Activated CD4-positive, alpha-beta T cell treated with anti-CD3 and anti-CD28 coated beads, Interleukin-2, amount 10 ng/mL, durations not matched to agents 24 days and 14 days (primary cell): Measurements from ENCODE around the gene IFNL1. TPM values are rescaled to one million over a fixed set of nuclear protein-coding genes. Genes with fewer than 3 reads are reported as not detected.

Experiments used
- DNase-seq: peaks from one replicate; pipeline ENCODE4 v3.0.0; 2022
- H3K27ac Mint-ChIP-seq: one replicate; pipeline ENCODE4 v1.8.0; 2022; ENCODE audit warnings: mild to moderate bottlenecking, mixed read lengths
- H3K27me3 Mint-ChIP-seq: one replicate; pipeline ENCODE4 v1.8.0; 2022; ENCODE audit warnings: mixed read lengths
- H3K36me3 Mint-ChIP-seq: one replicate; pipeline ENCODE4 v1.8.0; 2022; ENCODE audit warnings: low read depth, mild to moderate bottlenecking, mixed read lengths
- H3K4me1 Mint-ChIP-seq: one replicate; pipeline ENCODE4 v1.8.0; 2021; ENCODE audit warnings: mixed read lengths
- H3K4me3 Mint-ChIP-seq: one replicate; pipeline ENCODE4 v1.8.0; 2022; ENCODE audit warnings: mild to moderate bottlenecking, moderate library complexity, mixed read lengths
- H3K9me3 Mint-ChIP-seq: one replicate; pipeline ENCODE4 v1.8.0; 2021; ENCODE audit warnings: mixed read lengths
- intact Hi-C: fragments of 100-400 bp; cut with micrococcal nuclease; formaldehyde crosslinking; loops from one replicate; pipeline ENCODE4 v1.15.1; 2023
- total RNA-seq: library from RNA; stranded (reverse); gene quantifications from 2 replicates; pipeline ENCODE4 v1.2.3, GENCODE V29; 2022

IFNL1 gene
- total RNA-seq, 1 donor from 2014 or later: not detected

GRCh38 chr19:39341129-39341718 lies 45.0 kb downstream of the IFNL1 start:
- intact Hi-C loops: loop anchor here (2.0 to 5.0 kb wide), 2 partner anchors 72 to 106 kb away; partner anchors contain the start of genes PLEKHG2 and SUPT5H

GRCh38 chr19:39341719-39342604 lies 45.8 kb downstream of the IFNL1 start, which contains the start of gene SAMD4B:
TSS of gene SAMD4B (plus strand) at chr19:39342421. CDS start at chr19:39356894, 14,473 bp downstream.
- Mint-ChIP-seq H3K4me1 (peaks cover 68% of the 10 kb centered on the region), H3K27me3 (no peaks in the 10 kb centered on the region), H3K4me3 (peak within 1 kb of the TSS; percentile 91), H3K9me3 (no peaks in the 10 kb centered on the region), H3K36me3 (peaks cover 19% of the 10 kb centered on the region), H3K27ac (peak within 1 kb of the TSS; percentile 90)
- intact Hi-C loops: loop anchor here (1.0 to 5.0 kb wide), 3 partner anchors 49 to 105 kb away; partner anchors contain the start of genes MED29, PAF1, PLEKHG2 and SUPT5H
- peak; percentile 100 for DNase-seq

More at GRCh38 chr19:39341129-39341718, 45.0 kb downstream of the IFNL1 start:
- Mint-ChIP-seq H3K27ac (peak overlapping the region; percentile 90), H3K27me3 (no peaks in the 10 kb centered on the region), H3K4me1 (peaks cover 66% of the 10 kb centered on the region), H3K36me3 (peaks cover 19% of the 10 kb centered on the region), H3K4me3 (peak overlapping the region; percentile 91), H3K9me3 (no peaks in the 10 kb centered on the region)
- no peak for DNase-seq

GRCh38 chr19:39342647-39343305 lies 46.6 kb downstream of the IFNL1 start:
- peak; percentile 69 for DNase-seq
- intact Hi-C loops: loop anchor here (1.0 to 5.0 kb wide), 2 partner anchors 49 to 105 kb away; partner anchors contain the start of genes MED29, PAF1 and SUPT5H
- peaks cover 23% of the 10 kb centered on the region for H3K36me3 Mint-ChIP-seq

GRCh38 chr19:39345956-39346355 lies 49.7 kb downstream of the IFNL1 start:
- intact Hi-C loops: no loop called here
- H3K27ac Mint-ChIP-seq: no peak overlapping the region

More at GRCh38 chr19:39342647-39343305, 46.6 kb downstream of the IFNL1 start:
- Mint-ChIP-seq H3K27ac (peak overlapping the region; percentile 84), H3K27me3 (no peaks in the 10 kb centered on the region), H3K9me3 (no peaks in the 10 kb centered on the region), H3K4me1 (peaks cover 69% of the 10 kb centered on the region), H3K4me3 (peak overlapping the region; percentile 87)

GRCh38 chr19:39347332-39348164 lies 51.3 kb downstream of the IFNL1 start:
- H3K9me3 Mint-ChIP-seq: no peaks in the 10 kb centered on the region
- H3K36me3 Mint-ChIP-seq: peaks cover 54% of the 10 kb centered on the region
- peak overlapping the region; percentile 74 for H3K27ac Mint-ChIP-seq
- no peaks in the 10 kb centered on the region for H3K27me3 Mint-ChIP-seq
- intact Hi-C loops: no loop called here
- H3K4me3 Mint-ChIP-seq: no peak overlapping the region
- H3K4me1 Mint-ChIP-seq: peaks cover 74% of the 10 kb centered on the region
- DNase-seq: no peak

More at GRCh38 chr19:39345956-39346355, 49.7 kb downstream of the IFNL1 start:
- no peaks in the 10 kb centered on the region for H3K9me3 Mint-ChIP-seq
- H3K4me1 Mint-ChIP-seq: peaks cover 65% of the 10 kb centered on the region
- H3K4me3 Mint-ChIP-seq: no peak overlapping the region
- DNase-seq: no peak
- H3K36me3 Mint-ChIP-seq: peaks cover 42% of the 10 kb centered on the region
- no peaks in the 10 kb centered on the region for H3K27me3 Mint-ChIP-seq

Other genes starting within 250 kb of the IFNL1 start
- gene ACP7, start 212.0 kb upstream of the IFNL1 start, total RNA-seq: not detected in 2 replicates
- 14.8 and 16.9 TPM in 2 replicates for gene PAK4, start 170.6 kb upstream of the IFNL1 start, total RNA-seq
- not detected in 2 replicates for gene NCCRP1, start 99.4 kb upstream of the IFNL1 start, total RNA-seq
- not detected in 2 replicates for gene SYCN, start 92.1 kb upstream of the IFNL1 start, total RNA-seq
- gene IFNL3, start 51.4 kb upstream of the IFNL1 start, total RNA-seq: not detected in 2 replicates
- gene IFNL4, start 47.6 kb upstream of the IFNL1 start, total RNA-seq: not detected in 2 replicates
- not detected in 2 replicates for gene IFNL2, start 28.0 kb upstream of the IFNL1 start, total RNA-seq
- 5.0 and 5.2 TPM in 2 replicates for gene LRFN1, start 24.5 kb downstream of the IFNL1 start, total RNA-seq
- gene GMFG, start 39.6 kb downstream of the IFNL1 start, total RNA-seq: 328 and 330 TPM in 2 replicates
- gene SAMD4B, start 46.0 kb downstream of the IFNL1 start, total RNA-seq: 68.9 and 71.4 TPM in 2 replicates
- 47.1 and 50.6 TPM in 2 replicates for gene PAF1, start 94.7 kb downstream of the IFNL1 start, total RNA-seq
- 36.0 and 38.7 TPM in 2 replicates for gene MED29, start 95.0 kb downstream of the IFNL1 start, total RNA-seq
- gene ZFP36, start 110.4 kb downstream of the IFNL1 start, total RNA-seq: 35.7 and 39.9 TPM in 2 replicates
- 42.0 and 46.1 TPM in 2 replicates for gene PLEKHG2, start 116.3 kb downstream of the IFNL1 start, total RNA-seq
- gene RPS16, start 139.5 kb downstream of the IFNL1 start, total RNA-seq: 2,597 and 2,671 TPM in 2 replicates
- gene SUPT5H, start 149.2 kb downstream of the IFNL1 start, total RNA-seq: 186 and 187 TPM in 2 replicates
- gene TIMM50, start 184.4 kb downstream of the IFNL1 start, total RNA-seq: 141 and 143 TPM in 2 replicates
- 2.2 TPM in 2 replicates for gene DLL3, start 202.5 kb downstream of the IFNL1 start, total RNA-seq
- gene SELENOV, start 218.7 kb downstream of the IFNL1 start, total RNA-seq: not detected in 2 replicates
- 3.4 and 3.6 TPM in 2 replicates for gene EID2B, start 236.4 kb downstream of the IFNL1 start, total RNA-seq
- gene EID2, start 243.8 kb downstream of the IFNL1 start, total RNA-seq: 17.2 and 17.6 TPM in 2 replicates